OCI-LY7 (cell line): ENCODE measurements around the gene TMEM26. TPM values are rescaled to one million over a fixed set of nuclear protein-coding genes. Genes with fewer than 3 reads are reported as not detected.

Experiments
- BruUV-seq: library from RNA; stranded (reverse); fragments of 400-500 nt; replicated peaks from 2 replicates; lab custom pipeline; 2021; lab: Mats Ljungman, UMichigan
- CTCF ChIA-PET: fragments of 300-600 bp; sonication (Branson Sonifier 250); formaldehyde crosslinking; loops from one replicate; lab custom pipeline; 2022; ENCODE audit warnings: antibody characterized with exemption; ENCODE audit not compliant: unreplicated experiment; lab: Charles Lee
- POLR2A ChIA-PET: fragments of 300-600 bp; sonication (Branson Sonifier 250); formaldehyde crosslinking; loops from one replicate; lab custom pipeline; 2022; ENCODE audit warnings: antibody characterized with exemption; lab: Charles Lee
- DNase-seq: peaks from one replicate; pipeline ENCODE4 v3.0.0-alpha.2; 2015; ENCODE audit warnings: low spot score
- H2AFZ ChIP-seq: fragments of 200-600 bp; sonication (generic), shearing (Covaris generic); 2 replicates; pipeline ENCODE4 v1.6.1; 2014; ENCODE audit warnings: mild to moderate bottlenecking, antibody characterized with exemption, low read length, moderate library complexity
- H3K27ac ChIP-seq: fragments of 200-600 bp; sonication (generic); 2 replicates; pipeline ENCODE4 v1.5.1; 2014; ENCODE audit warnings: mixed run types, low read depth, mild to moderate bottlenecking, moderate library complexity, low read length, inconsistent platforms; ENCODE audit not compliant: poor library complexity, severe bottlenecking
- H3K36me3 ChIP-seq: fragments of 200-600 bp; sonication (generic); 2 replicates; pipeline ENCODE4 v1.6.1; 2014; ENCODE audit warnings: mild to moderate bottlenecking, antibody characterized with exemption, low read length, moderate library complexity, mixed read lengths; ENCODE audit not compliant: insufficient read depth
- H3K4me1 ChIP-seq: fragments of 200-600 bp; sonication (generic); 2 replicates; pipeline ENCODE4 v1.5.1; 2014; ENCODE audit warnings: mild to moderate bottlenecking, low read length; ENCODE audit not compliant: insufficient read depth, poor library complexity, severe bottlenecking
- H3K4me2 ChIP-seq: fragments of 200-600 bp; sonication (generic); 2 replicates; pipeline ENCODE4 v1.6.1; 2014; ENCODE audit warnings: mild to moderate bottlenecking, low read length
- H3K4me3 ChIP-seq: fragments of 200-600 bp; sonication (generic); 2 replicates; pipeline ENCODE4 v1.5.1; 2014; ENCODE audit warnings: mild to moderate bottlenecking, low read depth, low read length; ENCODE audit not compliant: poor library complexity, severe bottlenecking
- H3K79me2 ChIP-seq: fragments of 200-600 bp; sonication (generic); 2 replicates; pipeline ENCODE4 v1.6.1; 2016; ENCODE audit warnings: low read depth, mild to moderate bottlenecking, low read length, moderate library complexity, mixed read lengths; ENCODE audit not compliant: insufficient read depth
- H3K9me2 ChIP-seq: fragments of 200-600 bp; sonication (generic); 2 replicates; pipeline ENCODE4 v1.6.1; 2016; ENCODE audit warnings: mild to moderate bottlenecking, low read length, mixed read lengths; ENCODE audit not compliant: insufficient read depth
- H3K9me3 ChIP-seq: fragments of 200-600 bp; sonication (generic); 2 replicates; pipeline ENCODE4 v1.6.1; 2014; ENCODE audit warnings: mild to moderate bottlenecking, mixed run types, low read length, mixed read lengths
- H4K20me1 ChIP-seq: fragments of 200-600 bp; sonication (generic); 2 replicates; pipeline ENCODE4 v1.6.1; 2014; ENCODE audit warnings: mild to moderate bottlenecking, antibody characterized with exemption, low read length, moderate library complexity, mixed read lengths; ENCODE audit not compliant: insufficient read depth
- EZH2phosphoT487 ChIP-seq: fragments of 200-600 bp; sonication (generic); IDR thresholded peaks from 2 replicates; pipeline ENCODE4 v1.6.1; 2018; ENCODE audit warnings: low read depth, borderline replicate concordance, mild to moderate bottlenecking, mixed run types, antibody characterized with exemption, low read length, moderate library complexity, mixed read lengths
- intact Hi-C: fragments of 100-400 bp; cut with micrococcal nuclease; formaldehyde crosslinking; loops from one replicate; pipeline ENCODE4 v1.10.0; 2022; ENCODE audit not compliant: unreplicated experiment
- total RNA-seq, 2 experiments: library from RNA; depleted of rRNA in 1 of 2; stranded (reverse); fragments of >200 nt in 1 of 2; shearing (Covaris generic) in 1 of 2; gene quantifications; 2 replicates each; pipeline ENCODE4 v1.2.3, GENCODE V29; 2014 to 2022
- TF ChIP-seq, protein P1 (sequence below): fragments of 200-600 bp; sonication (generic); conservative IDR thresholded peaks from 2 replicates; pipeline ENCODE4 v1.5.1; 2014; ENCODE audit warnings: mild to moderate bottlenecking, antibody characterized with exemption, low read length, moderate library complexity, mixed read lengths

The TMEM26 gene
- total RNA-seq, 2 experiments from 2014 or later, result 0.06 TPM; not detected in 1

DNA sequence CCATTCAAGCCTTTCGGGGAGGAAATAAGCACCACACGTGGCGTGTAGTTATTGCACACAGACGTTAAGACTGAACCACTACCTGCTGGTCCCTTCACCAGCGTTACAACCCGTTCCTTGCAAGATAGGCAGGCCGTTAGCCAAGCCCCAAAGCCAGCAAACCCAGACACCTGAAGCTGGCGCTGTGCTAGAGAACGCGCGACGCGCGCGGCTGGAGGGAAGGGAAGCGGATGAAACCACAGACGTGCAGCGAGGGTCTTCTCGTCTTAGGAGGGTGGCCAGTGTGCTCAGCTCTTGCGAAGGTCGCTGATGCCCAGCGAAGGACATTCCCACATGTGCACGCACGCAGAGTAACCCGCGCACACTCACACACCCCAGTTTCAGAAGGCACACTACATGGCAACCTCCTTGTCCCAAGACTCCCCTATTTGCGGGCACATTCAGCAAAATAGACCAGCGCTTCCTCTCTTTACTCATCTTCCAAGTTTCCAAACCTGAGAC lies 980 bp downstream of the TMEM26 start:
- intact Hi-C loops, result no loop called here
- DNase-seq, result no peak
- Histone ChIP-seq H3K9me2 (no peaks in the 10 kb centered on the region), H4K20me1 (no peaks in the 10 kb centered on the region), H3K27ac (no peak overlapping the region), H3K4me3 (no peak overlapping the region), H2AFZ (no peak overlapping the region), H3K4me1 (no peaks in the 10 kb centered on the region), H3K9me3 (no peaks in the 10 kb centered on the region), H3K36me3 (no peaks in the 10 kb centered on the region), H3K79me2 (no peaks in the 10 kb centered on the region), H3K4me2 (no peak overlapping the region)
- ChIA-PET POLR2A (no interaction called here), CTCF (no interaction called here)
- no TSS peak for BruUV-seq
- TF ChIP-seq EZH2phosphoT487, result no peak
- TF ChIP-seq, protein P1, sequence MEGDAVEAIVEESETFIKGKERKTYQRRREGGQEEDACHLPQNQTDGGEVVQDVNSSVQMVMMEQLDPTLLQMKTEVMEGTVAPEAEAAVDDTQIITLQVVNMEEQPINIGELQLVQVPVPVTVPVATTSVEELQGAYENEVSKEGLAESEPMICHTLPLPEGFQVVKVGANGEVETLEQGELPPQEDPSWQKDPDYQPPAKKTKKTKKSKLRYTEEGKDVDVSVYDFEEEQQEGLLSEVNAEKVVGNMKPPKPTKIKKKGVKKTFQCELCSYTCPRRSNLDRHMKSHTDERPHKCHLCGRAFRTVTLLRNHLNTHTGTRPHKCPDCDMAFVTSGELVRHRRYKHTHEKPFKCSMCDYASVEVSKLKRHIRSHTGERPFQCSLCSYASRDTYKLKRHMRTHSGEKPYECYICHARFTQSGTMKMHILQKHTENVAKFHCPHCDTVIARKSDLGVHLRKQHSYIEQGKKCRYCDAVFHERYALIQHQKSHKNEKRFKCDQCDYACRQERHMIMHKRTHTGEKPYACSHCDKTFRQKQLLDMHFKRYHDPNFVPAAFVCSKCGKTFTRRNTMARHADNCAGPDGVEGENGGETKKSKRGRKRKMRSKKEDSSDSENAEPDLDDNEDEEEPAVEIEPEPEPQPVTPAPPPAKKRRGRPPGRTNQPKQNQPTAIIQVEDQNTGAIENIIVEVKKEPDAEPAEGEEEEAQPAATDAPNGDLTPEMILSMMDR, result no peak

GRCh38 chr10:61451357-61451756 lies 1.8 kb downstream of the TMEM26 start:
- no peaks in the 10 kb centered on the region for H4K20me1 ChIP-seq
- H3K4me3 ChIP-seq, result no peak overlapping the region
- H3K4me2 ChIP-seq, result no peak overlapping the region
- H3K4me1 ChIP-seq, result no peaks in the 10 kb centered on the region
- TF ChIP-seq, protein P1, result no peak
- no peak for TF ChIP-seq EZH2phosphoT487
- H3K9me2 ChIP-seq, result no peaks in the 10 kb centered on the region
- no peaks in the 10 kb centered on the region for H3K79me2 ChIP-seq
- ChIA-PET POLR2A (no interaction called here), CTCF (no interaction called here)
- intact Hi-C loops, result no loop called here
- no peak overlapping the region for H2AFZ ChIP-seq
- BruUV-seq, result no TSS peak
- H3K9me3 ChIP-seq, result no peaks in the 10 kb centered on the region
- no peak for DNase-seq
- H3K27ac ChIP-seq, result no peak overlapping the region
- no peaks in the 10 kb centered on the region for H3K36me3 ChIP-seq

GRCh38 chr10:61448841-61449600 lies 4.2 kb downstream of the TMEM26 start:
- Histone ChIP-seq H3K9me2 (no peaks in the 10 kb centered on the region), H3K36me3 (no peaks in the 10 kb centered on the region), H3K4me2 (no peak overlapping the region), H3K9me3 (no peaks in the 10 kb centered on the region), H3K79me2 (no peaks in the 10 kb centered on the region), H4K20me1 (no peaks in the 10 kb centered on the region), H3K4me3 (no peak overlapping the region), H2AFZ (no peak overlapping the region), H3K27ac (no peak overlapping the region), H3K4me1 (no peaks in the 10 kb centered on the region)
- CTCF ChIA-PET, result no interaction called here
- TF ChIP-seq, protein P1, result no peak
- TF ChIP-seq EZH2phosphoT487, result no peak
- POLR2A ChIA-PET, result interaction anchor here (0.8 kb wide), 1 partner anchor 10 kb away, joined by 4 read pairs; no protein-coding TSS in a partner anchor
- no TSS peak for BruUV-seq
- intact Hi-C loops, result no loop called here
- DNase-seq, result no peak
